D721Med (cell line): ENCODE data around the gene UNC79.
"Not testable (repeated sequence)": the region's sequence is repeated elsewhere in the genome, so short reads cannot be mapped to it uniquely, and the experiment has no call there.

Experiments used
- DNase-seq: peaks from one replicate; pipeline ENCODE4 v3.0.0; 2011; ENCODE audit warnings: low spot score; ENCODE audit not compliant: insufficient read length
- FAIRE-seq: peaks from 2 replicates; lab custom pipeline; 2011; peaks lifted over from hg19 to GRCh38; lab: Jason Lieb, UNC
- CTCF ChIP-seq: IDR thresholded peaks from 2 replicates; pipeline ENCODE4 v1.5.1; 2012; ENCODE audit warnings: mild to moderate bottlenecking, control low read depth; ENCODE audit not compliant: insufficient read depth; ENCODE audit errors: missing control alignments

UNC79 gene

GRCh38 chr14:93490001-93490400, 59.3 kb downstream of the UNC79 start:
- FAIRE-seq (no peak), DNase-seq (no peak)
- no peak for TF ChIP-seq CTCF

- DNase-seq: no peak
- FAIRE-seq: no peak
- no peak for TF ChIP-seq CTCF
Measured at GRCh38 chr14:93493054-93493453, 62.3 kb downstream of the UNC79 start.

GRCh38 chr14:93493622-93494021, 62.9 kb downstream of the UNC79 start:
- not testable (repeated sequence) for FAIRE-seq, DNase-seq

- no peak for TF ChIP-seq CTCF
- DNase-seq (no peak), FAIRE-seq (no peak)
Measured at GRCh38 chr14:93496856-93497741, 66.4 kb downstream of the UNC79 start.

GRCh38 chr14:93510056-93510455, 79.3 kb downstream of the UNC79 start:
- TF ChIP-seq CTCF: no peak
- DNase-seq (no peak), FAIRE-seq (no peak)

- FAIRE-seq (no peak), DNase-seq (no peak)
- TF ChIP-seq CTCF: no peak
Measured at GRCh38 chr14:93511001-93511400, 80.3 kb downstream of the UNC79 start.

GRCh38 chr14:93520053-93520607, 89.4 kb downstream of the UNC79 start:
- no peak for DNase-seq
- no peak for TF ChIP-seq CTCF
- no peak for FAIRE-seq
